ENCODE measurements around the gene LRRC61. TPM values are rescaled to one million over a fixed set of nuclear protein-coding genes. Genes with fewer than 3 reads are reported as not detected.

The LRRC61 gene
- total RNA-seq, 2 donors from 2014 or later = 25.8 to 34.4 TPM

- WGBS = 88% methylated on average over 4 of the region's 4 CpGs
- Histone ChIP-seq H3K27me3 (replicated peaks; ENCODE audit: insufficient read depth) (no peaks in the 10 kb centered on the region), H3K4me3 (no peak overlapping the region), H3K9me3 (no peaks in the 10 kb centered on the region), H3K4me1 (replicated peaks) (no peaks in the 10 kb centered on the region), H3K27ac (no peak overlapping the region), H3K36me3 (no peaks in the 10 kb centered on the region)
- intact Hi-C loops (cut with DNase I) = no loop called here
- no peak for DNase-seq (ENCODE audit: low spot score)
- TF ChIP-seq CTCF (IDR thresholded peaks at IDR 0.05) (no peak), POLR2AphosphoS5 (IDR thresholded peaks at IDR 0.05) (no peak), POLR2A (IDR thresholded peaks at IDR 0.05) (no peak)
Measured at GRCh38 chr7:150358988-150359621, 36.0 kb downstream of the LRRC61 start.

DNA sequence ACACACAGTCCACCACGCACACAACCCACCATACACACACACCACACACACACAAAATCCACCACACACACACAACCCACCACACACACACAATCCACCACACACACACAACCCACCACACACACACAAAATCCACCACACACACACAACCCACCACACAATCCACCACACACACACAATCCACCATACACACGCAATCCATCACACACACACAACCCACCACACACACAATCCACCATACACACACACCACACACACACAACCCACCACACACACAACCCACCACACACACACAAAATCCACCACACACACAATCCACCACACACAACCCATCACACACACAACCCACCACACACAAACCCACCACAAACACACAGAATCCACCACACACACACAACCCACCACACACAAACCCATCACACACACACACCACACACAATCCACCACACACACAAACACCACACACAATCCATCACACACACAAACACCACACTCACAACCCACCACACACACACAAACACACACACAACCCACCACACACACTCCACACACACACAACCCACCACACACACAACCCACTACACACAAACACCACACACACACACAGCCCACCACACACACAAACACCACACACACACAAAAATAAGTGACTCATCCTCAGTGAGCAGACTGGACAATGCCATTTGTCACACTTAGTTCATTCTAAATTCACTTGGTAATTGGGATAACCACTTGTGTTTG is 36.6 kb downstream of the LRRC61 start:
- intact Hi-C loops (cut with DNase I) = no loop called here
- 97% methylated on average over 2 of the region's 2 CpGs for WGBS

GRCh38 chr7:150360363-150361058 is 37.4 kb downstream of the LRRC61 start:
- Histone ChIP-seq H3K27me3 (replicated peaks; ENCODE audit: insufficient read depth) (no peaks in the 10 kb centered on the region), H3K9me3 (no peaks in the 10 kb centered on the region), H3K4me3 (no peak overlapping the region), H3K4me1 (replicated peaks) (no peaks in the 10 kb centered on the region), H3K36me3 (no peaks in the 10 kb centered on the region), H3K27ac (no peak overlapping the region)
- WGBS = 55% methylated on average over 5 of the region's 5 CpGs
- no peak for DNase-seq (ENCODE audit: low spot score)
- intact Hi-C loops (cut with DNase I) = no loop called here
- no peak for TF ChIP-seq CTCF (IDR thresholded peaks at IDR 0.05)
- TF ChIP-seq POLR2AphosphoS5 (IDR thresholded peaks at IDR 0.05) = no peak
- no peak for TF ChIP-seq POLR2A (IDR thresholded peaks at IDR 0.05)

More for the DNA sequence above, 36.6 kb downstream of the LRRC61 start:
- H3K9me3 ChIP-seq = no peaks in the 10 kb centered on the region
- H3K36me3 ChIP-seq = no peaks in the 10 kb centered on the region
- H3K4me1 ChIP-seq (replicated peaks) = no peaks in the 10 kb centered on the region
- no peak overlapping the region for H3K27ac ChIP-seq
- TF ChIP-seq POLR2A (IDR thresholded peaks at IDR 0.05) (no peak), POLR2AphosphoS5 (IDR thresholded peaks at IDR 0.05) (no peak), CTCF (IDR thresholded peaks at IDR 0.05) (no peak)
- no peak overlapping the region for H3K4me3 ChIP-seq
- no peaks in the 10 kb centered on the region for H3K27me3 ChIP-seq (replicated peaks; ENCODE audit: insufficient read depth)
- DNase-seq (ENCODE audit: low spot score) = no peak

DNA sequence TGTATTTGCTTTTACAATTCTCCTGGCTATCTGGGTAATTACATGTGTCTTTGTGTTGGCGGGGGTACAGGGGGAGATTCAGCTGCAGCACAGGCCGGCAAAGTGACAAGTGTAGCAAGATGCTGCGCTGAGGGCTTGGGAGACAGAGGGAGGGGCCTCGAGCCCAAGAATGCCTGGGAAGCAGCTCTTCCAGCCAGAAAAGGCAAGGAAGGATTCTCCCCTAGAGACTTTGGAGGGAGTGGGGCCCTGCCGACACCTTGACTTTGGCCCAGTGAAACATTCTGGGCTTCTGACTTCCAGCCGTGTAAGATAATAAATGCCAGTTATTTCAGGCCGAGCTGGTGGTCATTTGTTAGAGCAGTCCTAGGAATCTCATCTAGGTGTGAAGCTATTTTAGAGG is 38.2 kb downstream of the LRRC61 start:
- 71% methylated on average over 7 of the region's 7 CpGs for WGBS
- Histone ChIP-seq H3K4me1 (replicated peaks) (no peaks in the 10 kb centered on the region), H3K27ac (no peak overlapping the region), H3K36me3 (no peaks in the 10 kb centered on the region), H3K4me3 (no peak overlapping the region), H3K9me3 (no peaks in the 10 kb centered on the region), H3K27me3 (replicated peaks; ENCODE audit: insufficient read depth) (no peaks in the 10 kb centered on the region)
- DNase-seq (ENCODE audit: low spot score) = no peak
- TF ChIP-seq CTCF (IDR thresholded peaks at IDR 0.05) (no peak), POLR2AphosphoS5 (IDR thresholded peaks at IDR 0.05) (no peak), POLR2A (IDR thresholded peaks at IDR 0.05) (no peak)
- intact Hi-C loops (cut with DNase I) = no loop called here

Data from prostate gland (tissue), 2 donors.